H9 (cell line): ENCODE measurements around the gene RPL11. TPM values are rescaled to one million over a fixed set of nuclear protein-coding genes. Genes with fewer than 3 reads are reported as not detected.

Experiments used
- DNase-seq: peaks from one replicate; pipeline ENCODE4 v3.0.0-alpha.2; 2017
- H2AFZ ChIP-seq: one replicate; pipeline ENCODE4 v1.6.1; 2013; ENCODE audit warnings: mild to moderate bottlenecking, low read length, control low read depth, moderate library complexity
- H2AK5ac ChIP-seq: 2 replicates; pipeline ENCODE4 v1.6.1; 2013; ENCODE audit warnings: low read length, control low read depth, mixed read lengths; ENCODE audit not compliant: insufficient read length
- H2BK120ac ChIP-seq: one replicate; pipeline ENCODE4 v1.6.1; 2013; ENCODE audit warnings: low read depth, mild to moderate bottlenecking, low read length, control low read depth, inconsistent platforms; ENCODE audit not compliant: poor library complexity, severe bottlenecking
- H2BK12ac ChIP-seq: 2 replicates; pipeline ENCODE4 v1.6.1; 2013; ENCODE audit warnings: low read length, control low read depth, mixed read lengths, low read depth; ENCODE audit not compliant: insufficient read length
- H2BK15ac ChIP-seq: 2 replicates; pipeline ENCODE4 v1.6.1; 2013; ENCODE audit warnings: low read depth, low read length, control low read depth
- H2BK20ac ChIP-seq: one replicate; pipeline ENCODE4 v1.6.1; 2013; ENCODE audit warnings: low read depth, mild to moderate bottlenecking, low read length, control low read depth, inconsistent platforms; ENCODE audit not compliant: poor library complexity, severe bottlenecking
- H2BK5ac ChIP-seq: 2 replicates; pipeline ENCODE4 v1.6.1; 2013; ENCODE audit warnings: low read length, control low read depth, mixed read lengths; ENCODE audit not compliant: insufficient read length
- H3K14ac ChIP-seq: 2 replicates; pipeline ENCODE4 v1.6.1; 2013; ENCODE audit warnings: low read length, control low read depth; ENCODE audit not compliant: insufficient read depth
- H3K18ac ChIP-seq: 2 replicates; pipeline ENCODE4 v1.6.1; 2013; ENCODE audit warnings: low read depth, mild to moderate bottlenecking, mixed read lengths, low read length, control low read depth; ENCODE audit not compliant: insufficient read length
- H3K23ac ChIP-seq: 2 replicates; pipeline ENCODE4 v1.6.1; 2013; ENCODE audit warnings: low read length, control low read depth, mixed read lengths, low read depth; ENCODE audit not compliant: insufficient read length
- H3K23me2 ChIP-seq: 2 replicates; pipeline ENCODE4 v1.6.1; 2013; ENCODE audit warnings: low read depth, mild to moderate bottlenecking, mixed read lengths, low read length, control low read depth; ENCODE audit not compliant: insufficient read length, poor library complexity, severe bottlenecking
- H3K27ac ChIP-seq: 2 replicates; pipeline ENCODE4 v1.5.1; 2013; ENCODE audit warnings: low read length, control low read depth, mixed read lengths, low read depth; ENCODE audit not compliant: insufficient read length
- H3K27me3 ChIP-seq: 2 replicates; pipeline ENCODE4 v1.6.1; 2013; ENCODE audit warnings: low read length, control low read depth, inconsistent platforms; ENCODE audit not compliant: insufficient read depth
- H3K4ac ChIP-seq: 2 replicates; pipeline ENCODE4 v1.6.1; 2013; ENCODE audit warnings: low read depth, mild to moderate bottlenecking, control low read depth, inconsistent platforms, low read length, moderate library complexity
- H3K4me1 ChIP-seq: 2 replicates; pipeline ENCODE4 v1.6.1; 2013; ENCODE audit warnings: low read length, control low read depth, inconsistent platforms; ENCODE audit not compliant: insufficient read depth
- H3K4me2 ChIP-seq: 2 replicates; pipeline ENCODE4 v1.6.1; 2013; ENCODE audit warnings: low read length, control low read depth, mixed read lengths; ENCODE audit not compliant: insufficient read length, insufficient read depth
- H3K56ac ChIP-seq: 2 replicates; pipeline ENCODE4 v1.6.1; 2013; ENCODE audit warnings: low read depth, mild to moderate bottlenecking, mixed read lengths, low read length, control low read depth; ENCODE audit not compliant: insufficient read length
- H3K79me1 ChIP-seq: 2 replicates; pipeline ENCODE4 v1.6.1; 2013; ENCODE audit warnings: low read depth, mild to moderate bottlenecking, moderate library complexity, low read length, control low read depth, inconsistent platforms; ENCODE audit not compliant: insufficient read depth, poor library complexity, severe bottlenecking
- H3K79me2 ChIP-seq: 2 replicates; pipeline ENCODE4 v1.6.1; 2013; ENCODE audit warnings: low read length, control low read depth, inconsistent platforms; ENCODE audit not compliant: insufficient read depth
- H3K9ac ChIP-seq: 2 replicates; pipeline ENCODE4 v1.6.1; 2013; ENCODE audit warnings: low read length, control low read depth, mixed read lengths; ENCODE audit not compliant: insufficient read length; ENCODE audit errors: extremely low read depth
- H3K9me3 ChIP-seq: one replicate; pipeline ENCODE4 v1.6.1; 2013; ENCODE audit warnings: low read depth, low read length, inconsistent platforms; ENCODE audit not compliant: control insufficient read depth
- H3T11ph ChIP-seq: one replicate; pipeline ENCODE4 v1.6.1; 2013; ENCODE audit warnings: mild to moderate bottlenecking, low read length, control low read depth, inconsistent platforms
- H4K20me1 ChIP-seq: one replicate; pipeline ENCODE4 v1.6.1; 2013; ENCODE audit not compliant: control insufficient read depth, insufficient read length, insufficient read depth
- H4K5ac ChIP-seq: 2 replicates; pipeline ENCODE4 v1.6.1; 2013; ENCODE audit warnings: low read depth, mild to moderate bottlenecking, mixed read lengths, low read length, control low read depth; ENCODE audit not compliant: insufficient read length
- H4K8ac ChIP-seq: replicated peaks from 2 replicates; pipeline ENCODE4 v1.6.1; 2013; ENCODE audit warnings: low read length, control low read depth, mixed read lengths, low read depth; ENCODE audit not compliant: insufficient read length
- H4K91ac ChIP-seq: 2 replicates; pipeline ENCODE4 v1.6.1; 2013; ENCODE audit warnings: low read depth, mild to moderate bottlenecking, moderate library complexity, mixed read lengths, low read length, control low read depth; ENCODE audit not compliant: insufficient read length
- H3K27ac Mint-ChIP-seq, 3 experiments: 2 replicates in 2 of 3; 3 replicates in 1 of 3; pipeline ENCODE4 v1.8.0; 2020 to 2021; ENCODE audit warnings: mixed read lengths in 3 of 3, mild to moderate bottlenecking in 1 of 3, moderate library complexity in 1 of 3
- H3K27me3 Mint-ChIP-seq: 2 replicates; pipeline ENCODE4 v1.8.0; 2021; ENCODE audit warnings: low read depth, mild to moderate bottlenecking, moderate library complexity, mixed read lengths
- H3K36me3 Mint-ChIP-seq, 3 experiments: 2 replicates in 2 of 3; 3 replicates in 1 of 3; pipeline ENCODE4 v1.8.0; 2020 to 2021; ENCODE audit warnings: low read depth in 3 of 3, mixed read lengths in 3 of 3; ENCODE audit not compliant: insufficient read depth in 1 of 3
- H3K4me1 Mint-ChIP-seq, 2 experiments: 2 replicates each; pipeline ENCODE4 v1.8.0; 2020; ENCODE audit warnings: mixed read lengths in 2 of 2
- H3K4me3 Mint-ChIP-seq, 2 experiments: 2 replicates in 1 of 2; 3 replicates in 1 of 2; pipeline ENCODE4 v1.8.0; 2020 to 2021; ENCODE audit warnings: mild to moderate bottlenecking in 2 of 2, mixed read lengths in 2 of 2, moderate library complexity in 1 of 2
- H3K9me3 Mint-ChIP-seq, 2 experiments: 2 replicates in 1 of 2; 3 replicates in 1 of 2; pipeline ENCODE4 v1.8.0; 2020; ENCODE audit warnings: mild to moderate bottlenecking in 2 of 2, mixed read lengths in 2 of 2, moderate library complexity in 1 of 2
- WGBS: extraction: QIAGEN DNeasy Blood & Tissue Kit; methylation state at CpG from one replicate; pipeline ENCODE4 v1.1.7; 2013; ENCODE audit warnings: missing lambda C conversion rate, low lambda C conversion rate, mixed read lengths; ENCODE audit not compliant: insufficient read length; ENCODE audit errors: extremely low coverage; 5-methylcytosine and 5-hydroxymethylcytosine counted together
- total RNA-seq: library from RNA; stranded (reverse); gene quantifications from 2 replicates; pipeline ENCODE4 v1.2.1, GENCODE V29; 2021
- TF ChIP-seq, protein P1 (sequence below): fragments of 200-600 bp; sonication (generic); conservative IDR thresholded peaks from 3 replicates; pipeline ENCODE4 v1.8.0; 2021; ENCODE audit warnings: antibody characterized with exemption, mild to moderate bottlenecking

The RPL11 gene
- total RNA-seq, 1 experiment from 2014 or later: 1,618 TPM

DNA sequence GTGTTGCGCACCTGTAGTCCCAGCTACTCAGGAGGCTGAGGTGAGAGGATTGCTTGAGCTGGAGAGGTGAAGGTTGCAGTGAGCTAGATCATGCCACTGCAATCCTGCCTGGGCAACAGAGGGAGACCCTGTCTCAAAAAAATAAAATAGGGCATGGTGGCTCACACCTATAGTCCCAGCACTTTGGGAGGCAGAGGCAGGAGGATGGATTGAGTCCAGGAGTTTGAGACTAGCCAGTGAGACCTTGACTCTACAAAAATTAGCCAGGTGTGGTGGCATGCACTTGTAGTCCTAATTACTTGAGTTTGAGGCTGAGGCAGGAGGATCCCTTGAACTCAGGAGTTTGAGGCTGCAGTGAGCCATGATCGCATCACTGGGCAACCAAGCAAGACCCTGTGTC, 9.7 kb downstream of the RPL11 start:
- Histone ChIP-seq H4K8ac (no peak overlapping the region), H3T11ph (no peak overlapping the region), H3K4me2 (no peak overlapping the region), H3K23me2 (no peaks in the 10 kb centered on the region), H3K27ac (no peak overlapping the region), H3K79me2 (peaks cover 2% of the 10 kb centered on the region; the same call in 1 of the 2 replicates), H2AFZ (no peak overlapping the region), H4K91ac (no peak overlapping the region), H2BK120ac (no peak overlapping the region), H2BK20ac (no peak overlapping the region), H3K18ac (no peak overlapping the region), H4K5ac (no peak overlapping the region), H2BK15ac (no peak overlapping the region), H3K23ac (no peak overlapping the region), H3K4ac (no peak overlapping the region), H3K27me3 (no peaks in the 10 kb centered on the region), H2AK5ac (no peak overlapping the region), H3K79me1 (peaks cover 8% of the 10 kb centered on the region), H3K14ac (no peak overlapping the region), H2BK5ac (no peak overlapping the region), H3K56ac (no peak overlapping the region), H4K20me1 (no peaks in the 10 kb centered on the region), H3K4me1 (no peaks in the 10 kb centered on the region), H2BK12ac (no peak overlapping the region), H3K9ac (no peak overlapping the region), H3K9me3 (no peaks in the 10 kb centered on the region)
- H3K4me1 Mint-ChIP-seq: peaks cover 3% of the 10 kb centered on the region in 2 experiments; a peak in 3 of 4 replicates
- no peak for DNase-seq
- H3K4me3 Mint-ChIP-seq: no peak overlapping the region
- TF ChIP-seq, protein P1, sequence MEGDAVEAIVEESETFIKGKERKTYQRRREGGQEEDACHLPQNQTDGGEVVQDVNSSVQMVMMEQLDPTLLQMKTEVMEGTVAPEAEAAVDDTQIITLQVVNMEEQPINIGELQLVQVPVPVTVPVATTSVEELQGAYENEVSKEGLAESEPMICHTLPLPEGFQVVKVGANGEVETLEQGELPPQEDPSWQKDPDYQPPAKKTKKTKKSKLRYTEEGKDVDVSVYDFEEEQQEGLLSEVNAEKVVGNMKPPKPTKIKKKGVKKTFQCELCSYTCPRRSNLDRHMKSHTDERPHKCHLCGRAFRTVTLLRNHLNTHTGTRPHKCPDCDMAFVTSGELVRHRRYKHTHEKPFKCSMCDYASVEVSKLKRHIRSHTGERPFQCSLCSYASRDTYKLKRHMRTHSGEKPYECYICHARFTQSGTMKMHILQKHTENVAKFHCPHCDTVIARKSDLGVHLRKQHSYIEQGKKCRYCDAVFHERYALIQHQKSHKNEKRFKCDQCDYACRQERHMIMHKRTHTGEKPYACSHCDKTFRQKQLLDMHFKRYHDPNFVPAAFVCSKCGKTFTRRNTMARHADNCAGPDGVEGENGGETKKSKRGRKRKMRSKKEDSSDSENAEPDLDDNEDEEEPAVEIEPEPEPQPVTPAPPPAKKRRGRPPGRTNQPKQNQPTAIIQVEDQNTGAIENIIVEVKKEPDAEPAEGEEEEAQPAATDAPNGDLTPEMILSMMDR: no peak
- peaks cover 53 to 76% (median 70%) of the 10 kb centered on the region in 3 experiments for H3K36me3 Mint-ChIP-seq
- H3K27me3 Mint-ChIP-seq: no peaks in the 10 kb centered on the region; the same call in 1 of the 2 replicates
- no peaks in the 10 kb centered on the region for H3K9me3 Mint-ChIP-seq
- WGBS: no CpG with 5 or more reads among the region's 2 CpGs
- H3K27ac Mint-ChIP-seq: peak overlapping the region in 2 of 3 experiments; percentile 44 to 58; a peak in 3 of 7 replicates
